NCI-H2196 treated with DMSO at 0.1 percent for 48 hours (cell line): ENCODE data around the gene SCCPDH.
"Not testable (repeated sequence)": the region's sequence is repeated elsewhere in the genome, so short reads cannot be mapped to it uniquely, and the experiment has no call there.

Experiments used
- DNase-seq: peaks from one replicate; lab custom pipeline; 2025; ENCODE audit not compliant: unreplicated experiment; lab: John Stamatoyannopoulos, UW

SCCPDH gene

GRCh38 chr1:246798606-246799496 is 74.6 kb downstream of the SCCPDH start:
- DNase-seq, result no peak

GRCh38 chr1:246800356-246800755 is 76.1 kb downstream of the SCCPDH start:
- DNase-seq, result no peak

GRCh38 chr1:246800756-246801155 is 76.5 kb downstream of the SCCPDH start:
- DNase-seq, result no peak

- no peak for DNase-seq
Observed at GRCh38 chr1:246801241-246802020, 77.2 kb downstream of the SCCPDH start.

- no peak for DNase-seq
Observed at GRCh38 chr1:246803373-246803772, 79.2 kb downstream of the SCCPDH start.

GRCh38 chr1:246803883-246804282 is 79.7 kb downstream of the SCCPDH start:
- no peak for DNase-seq

GRCh38 chr1:246805135-246805716 is 81.0 kb downstream of the SCCPDH start:
- no peak for DNase-seq

GRCh38 chr1:246809473-246809872 is 85.3 kb downstream of the SCCPDH start:
- DNase-seq, result no peak

GRCh38 chr1:246811985-246812384 is 87.8 kb downstream of the SCCPDH start:
- no peak for DNase-seq

- not testable (repeated sequence) for DNase-seq
Observed at GRCh38 chr1:246813325-246813724, 89.1 kb downstream of the SCCPDH start.

GRCh38 chr1:246814890-246815289 is 90.7 kb downstream of the SCCPDH start:
- DNase-seq, result no peak

GRCh38 chr1:246815693-246816270 is 91.6 kb downstream of the SCCPDH start:
- DNase-seq, result no peak
